ENCODE results near the gene NR2F6. TPM values are rescaled to one million over a fixed set of nuclear protein-coding genes. Genes with fewer than 3 reads are reported as not detected.
"Not testable (repeated sequence)": the region's sequence is repeated elsewhere in the genome, so short reads cannot be mapped to it uniquely, and the experiment has no call there.

Gene NR2F6
- total RNA-seq, 1 experiment from 2014 or later = 96.5 TPM

GRCh38 chr19:17195106-17195505, 50.6 kb downstream of the NR2F6 start:
- no peak for TF ChIP-seq CTCF (IDR thresholded peaks at IDR 0.05; ENCODE audit: insufficient read depth in 1 of 2, low read depth in 1 of 2, low read length in 1 of 2, severe bottlenecking in 1 of 2, unreplicated experiment in 1 of 2)
- POLR2A ChIA-PET = no interaction called here
- Mint-ChIP-seq H3K27ac (ENCODE audit: unreplicated experiment) (no peak overlapping the region), H3K4me3 (ENCODE audit: unreplicated experiment) (no peak overlapping the region), H3K9me3 (ENCODE audit: unreplicated experiment) (no peaks in the 10 kb centered on the region), H3K27me3 (ENCODE audit: insufficient read depth, unreplicated experiment) (no peaks in the 10 kb centered on the region), H3K36me3 (ENCODE audit: insufficient read depth, unreplicated experiment) (peaks cover 22% of the 10 kb centered on the region), H3K4me1 (ENCODE audit: low read depth, unreplicated experiment) (no peaks in the 10 kb centered on the region)
- H3K36me3 ChIP-seq (ENCODE audit: control insufficient read depth, insufficient read depth, low read length) = no peaks in the 10 kb centered on the region
- BruUV-seq (replicated peaks) = no TSS peak
- DNase-seq = no peak
- no peak overlapping the region for H3K4me3 ChIP-seq (ENCODE audit: low read depth, low read length)
- no peaks in the 10 kb centered on the region for H3K9me3 ChIP-seq
- CTCF ChIA-PET = no interaction called here
- no peaks in the 10 kb centered on the region for H3K27me3 ChIP-seq (replicated peaks; ENCODE audit: control insufficient read depth, insufficient read depth, low read length)
- H3K4me1 ChIP-seq = no peaks in the 10 kb centered on the region
- intact Hi-C loops (cut with micrococcal nuclease; ENCODE audit: unreplicated experiment) = no loop called here

- BruUV-seq (replicated peaks) = no TSS peak
- CTCF ChIA-PET = no interaction called here
- Histone ChIP-seq H3K4me3 (ENCODE audit: low read depth, low read length) (no peak overlapping the region), H3K9me3 (no peaks in the 10 kb centered on the region), H3K4me1 (no peaks in the 10 kb centered on the region), H3K36me3 (ENCODE audit: control insufficient read depth, insufficient read depth, low read length) (no peaks in the 10 kb centered on the region), H3K27me3 (replicated peaks; ENCODE audit: control insufficient read depth, insufficient read depth, low read length) (no peaks in the 10 kb centered on the region)
- no peaks in the 10 kb centered on the region for H3K9me3 Mint-ChIP-seq (ENCODE audit: unreplicated experiment)
- H3K27ac Mint-ChIP-seq (ENCODE audit: unreplicated experiment) = no peak overlapping the region
- H3K4me1 Mint-ChIP-seq (ENCODE audit: low read depth, unreplicated experiment) = no peaks in the 10 kb centered on the region
- POLR2A ChIA-PET = no interaction called here
- DNase-seq = no peak
- no peak overlapping the region for H3K4me3 Mint-ChIP-seq (ENCODE audit: unreplicated experiment)
- intact Hi-C loops (cut with micrococcal nuclease; ENCODE audit: unreplicated experiment) = no loop called here
- TF ChIP-seq CTCF (IDR thresholded peaks at IDR 0.05; ENCODE audit: insufficient read depth in 1 of 2, low read depth in 1 of 2, low read length in 1 of 2, severe bottlenecking in 1 of 2, unreplicated experiment in 1 of 2) = no peak
- no peaks in the 10 kb centered on the region for H3K27me3 Mint-ChIP-seq (ENCODE audit: insufficient read depth, unreplicated experiment)
- peaks cover 25% of the 10 kb centered on the region for H3K36me3 Mint-ChIP-seq (ENCODE audit: insufficient read depth, unreplicated experiment)
Measured at GRCh38 chr19:17194608-17195007, 51.1 kb downstream of the NR2F6 start.

- Mint-ChIP-seq H3K4me3 (ENCODE audit: unreplicated experiment) (no peak overlapping the region), H3K27ac (ENCODE audit: unreplicated experiment) (no peak overlapping the region), H3K36me3 (ENCODE audit: insufficient read depth, unreplicated experiment) (peaks cover 22% of the 10 kb centered on the region), H3K9me3 (ENCODE audit: unreplicated experiment) (no peaks in the 10 kb centered on the region), H3K4me1 (ENCODE audit: low read depth, unreplicated experiment) (no peaks in the 10 kb centered on the region), H3K27me3 (ENCODE audit: insufficient read depth, unreplicated experiment) (no peaks in the 10 kb centered on the region)
- H3K4me1 ChIP-seq = no peaks in the 10 kb centered on the region
- no peak for DNase-seq
- no peaks in the 10 kb centered on the region for H3K27me3 ChIP-seq (replicated peaks; ENCODE audit: control insufficient read depth, insufficient read depth, low read length)
- no peaks in the 10 kb centered on the region for H3K36me3 ChIP-seq (ENCODE audit: control insufficient read depth, insufficient read depth, low read length)
- no peaks in the 10 kb centered on the region for H3K9me3 ChIP-seq
- CTCF ChIA-PET = no interaction called here
- intact Hi-C loops (cut with micrococcal nuclease; ENCODE audit: unreplicated experiment) = no loop called here
- POLR2A ChIA-PET = no interaction called here
- BruUV-seq (replicated peaks) = no TSS peak
- no peak overlapping the region for H3K4me3 ChIP-seq (ENCODE audit: low read depth, low read length)
- TF ChIP-seq CTCF (IDR thresholded peaks at IDR 0.05; ENCODE audit: insufficient read depth in 1 of 2, low read depth in 1 of 2, low read length in 1 of 2, severe bottlenecking in 1 of 2, unreplicated experiment in 1 of 2) = no peak
Measured at GRCh38 chr19:17192751-17193150, 53.0 kb downstream of the NR2F6 start.

- CTCF ChIA-PET; BruUV-seq (replicated peaks); H3K9me3 ChIP-seq; H3K27ac Mint-ChIP-seq (ENCODE audit: unreplicated experiment); H3K4me3 ChIP-seq (ENCODE audit: low read depth, low read length); H3K9me3 Mint-ChIP-seq (ENCODE audit: unreplicated experiment); H3K4me1 ChIP-seq; H3K4me3 Mint-ChIP-seq (ENCODE audit: unreplicated experiment); intact Hi-C loops (cut with micrococcal nuclease; ENCODE audit: unreplicated experiment); POLR2A ChIA-PET; H3K4me1 Mint-ChIP-seq (ENCODE audit: low read depth, unreplicated experiment); H3K36me3 ChIP-seq (ENCODE audit: control insufficient read depth, insufficient read depth, low read length); DNase-seq; H3K27me3 ChIP-seq (replicated peaks; ENCODE audit: control insufficient read depth, insufficient read depth, low read length); H3K27me3 Mint-ChIP-seq (ENCODE audit: insufficient read depth, unreplicated experiment): not testable (repeated sequence)
- H3K36me3 Mint-ChIP-seq (ENCODE audit: insufficient read depth, unreplicated experiment) = peaks cover 19% of the 10 kb centered on the region
Measured at GRCh38 chr19:17191736-17192135, 54.0 kb downstream of the NR2F6 start.
